Measurements from ENCODE around the gene SGPP2.

The SGPP2 gene

GRCh38 chr2:222459983-222460382 is 35.6 kb downstream of the SGPP2 start:
- intact Hi-C loops (cut with DNase I; ENCODE audit: low total_unique reads), result no loop called here
- no peak overlapping the region for H3K4me3 ChIP-seq
- no peak for TF ChIP-seq CTCF (IDR thresholded peaks at IDR 0.05)
- DNase-seq, result no peak
- no peaks in the 10 kb centered on the region for H3K36me3 ChIP-seq
- no peaks in the 10 kb centered on the region for H3K9me3 ChIP-seq
- no peak overlapping the region for H3K27ac ChIP-seq
- peaks cover 0 to 3% of the 10 kb centered on the region in 2 donors for H3K27me3 ChIP-seq
- no peaks in the 10 kb centered on the region for H3K4me1 ChIP-seq

- Histone ChIP-seq H3K27ac (no peak overlapping the region), H3K4me3 (no peak overlapping the region), H3K27me3 (peaks cover 0 to 3% of the 10 kb centered on the region in 2 donors), H3K4me1 (no peaks in the 10 kb centered on the region), H3K9me3 (no peaks in the 10 kb centered on the region), H3K36me3 (no peaks in the 10 kb centered on the region)
- intact Hi-C loops (cut with DNase I; ENCODE audit: low total_unique reads), result no loop called here
- TF ChIP-seq CTCF (IDR thresholded peaks at IDR 0.05), result no peak
- DNase-seq, result no peak
These were observed 41.4 kb downstream of the SGPP2 start for GRCh38 chr2:222465746-222466145.

GRCh38 chr2:222468346-222468745 is 44.0 kb downstream of the SGPP2 start:
- Histone ChIP-seq H3K4me3 (no peak overlapping the region), H3K27ac (no peak overlapping the region), H3K36me3 (no peaks in the 10 kb centered on the region), H3K27me3 (no peaks in the 10 kb centered on the region), H3K9me3 (no peaks in the 10 kb centered on the region), H3K4me1 (no peaks in the 10 kb centered on the region)
- TF ChIP-seq CTCF (IDR thresholded peaks at IDR 0.05), result no peak
- intact Hi-C loops (cut with DNase I; ENCODE audit: low total_unique reads), result no loop called here
- DNase-seq, result no peak

- Histone ChIP-seq H3K36me3 (no peaks in the 10 kb centered on the region), H3K4me1 (no peaks in the 10 kb centered on the region), H3K27me3 (no peaks in the 10 kb centered on the region), H3K9me3 (no peaks in the 10 kb centered on the region), H3K27ac (no peak overlapping the region), H3K4me3 (no peak overlapping the region)
- DNase-seq, result no peak
- intact Hi-C loops (cut with DNase I; ENCODE audit: low total_unique reads), result no loop called here
- no peak for TF ChIP-seq CTCF (IDR thresholded peaks at IDR 0.05)
These were observed 46.6 kb downstream of the SGPP2 start for GRCh38 chr2:222470802-222471468.

- Histone ChIP-seq H3K27ac (no peak overlapping the region), H3K4me1 (no peaks in the 10 kb centered on the region)
These were observed 53.7 kb downstream of the SGPP2 start for GRCh38 chr2:222477962-222478608.

More at GRCh38 chr2:222477962-222478608, 53.7 kb downstream of the SGPP2 start:
- H3K27me3 ChIP-seq, result peaks cover 0 to 3% of the 10 kb centered on the region in 2 donors
- no peak overlapping the region for H3K4me3 ChIP-seq
- no peaks in the 10 kb centered on the region for H3K9me3 ChIP-seq
- intact Hi-C loops (cut with DNase I; ENCODE audit: low total_unique reads), result no loop called here
- no peak for TF ChIP-seq CTCF (IDR thresholded peaks at IDR 0.05)
- no peak for DNase-seq
- no peaks in the 10 kb centered on the region for H3K36me3 ChIP-seq

Data from tibial artery (tissue), 4 donors.